Neuronal stem cell (in vitro differentiated cells): ENCODE results near the gene ZNF778.
"Not testable (repeated sequence)": the region's sequence is repeated elsewhere in the genome, so short reads cannot be mapped to it uniquely, and the experiment has no call there.

Source experiments
- DNase-seq: peaks from one replicate; pipeline ENCODE4 v3.0.0-alpha.2; 2013; ENCODE audit warnings: low spot score
- H2AFZ ChIP-seq: one replicate; pipeline ENCODE4 v1.6.1; 2013; ENCODE audit warnings: mild to moderate bottlenecking, low read length, inconsistent platforms
- H2AK5ac ChIP-seq: 2 replicates; pipeline ENCODE4 v1.6.1; 2013; ENCODE audit warnings: low read depth, mild to moderate bottlenecking, inconsistent platforms, low read length, moderate library complexity, mixed read lengths
- H2BK120ac ChIP-seq: 2 replicates; pipeline ENCODE4 v1.6.1; 2013; ENCODE audit warnings: low read depth, mild to moderate bottlenecking, inconsistent platforms, low read length, moderate library complexity, mixed read lengths
- H2BK12ac ChIP-seq: one replicate; pipeline ENCODE4 v1.6.1; 2013; ENCODE audit warnings: low read length, inconsistent platforms
- H2BK15ac ChIP-seq: 2 replicates; pipeline ENCODE4 v1.6.1; 2013; ENCODE audit warnings: mild to moderate bottlenecking, low read length, inconsistent platforms, mixed read lengths
- H2BK5ac ChIP-seq: one replicate; pipeline ENCODE4 v1.6.1; 2013; ENCODE audit warnings: inconsistent platforms, mild to moderate bottlenecking, low read length, moderate library complexity
- H3K14ac ChIP-seq: one replicate; pipeline ENCODE4 v1.6.1; 2013; ENCODE audit warnings: low read length, inconsistent platforms
- H3K18ac ChIP-seq: 2 replicates; pipeline ENCODE4 v1.6.1; 2013; ENCODE audit warnings: low read length, inconsistent platforms
- H3K23ac ChIP-seq: 2 replicates; pipeline ENCODE4 v1.6.1; 2013; ENCODE audit warnings: low read depth, mild to moderate bottlenecking, mixed read lengths, low read length, inconsistent platforms; ENCODE audit not compliant: poor library complexity
- H3K27ac ChIP-seq: replicated peaks from 3 replicates; pipeline ENCODE4 v1.5.1; 2013; ENCODE audit warnings: low read length, inconsistent platforms
- H3K27me3 ChIP-seq, 3 experiments: 2 replicates each; pipeline ENCODE4 v1.6.1; 2013; ENCODE audit warnings: low read length in 3 of 3, mild to moderate bottlenecking in 2 of 3, inconsistent platforms in 1 of 3, low read depth in 1 of 3, mixed read lengths in 1 of 3, moderate library complexity in 1 of 3; ENCODE audit not compliant: control insufficient read depth in 3 of 3, insufficient read depth in 3 of 3
- H3K36me3 ChIP-seq, 2 donors: replicated peaks in 1 of 2; 2 replicates each; pipeline ENCODE4 v1.6.1; 2013; ENCODE audit warnings: low read length in 2 of 2; ENCODE audit not compliant: control insufficient read depth in 2 of 2, insufficient read depth in 2 of 2
- H3K4ac ChIP-seq: 2 replicates; pipeline ENCODE4 v1.6.1; 2013; ENCODE audit warnings: inconsistent platforms, mild to moderate bottlenecking, low read length, moderate library complexity
- H3K4me1 ChIP-seq, 2 donors: 1 replicate in 1 of 2; 2 replicates in 1 of 2; pipeline ENCODE4 v1.6.1; 2013; ENCODE audit warnings: low read length in 2 of 2, low read depth in 1 of 2; ENCODE audit not compliant: control insufficient read depth in 2 of 2, insufficient read depth in 1 of 2
- H3K4me2 ChIP-seq: one replicate; pipeline ENCODE4 v1.6.1; 2013; ENCODE audit warnings: mild to moderate bottlenecking, low read length, inconsistent platforms; ENCODE audit not compliant: insufficient read depth, poor library complexity, severe bottlenecking
- H3K4me3 ChIP-seq, 2 donors: 2 replicates each; pipeline ENCODE4 v1.5.1; 2013; ENCODE audit warnings: low read length in 2 of 2, mild to moderate bottlenecking in 2 of 2, inconsistent platforms in 1 of 2, moderate library complexity in 1 of 2
- H3K79me1 ChIP-seq: one replicate; pipeline ENCODE4 v1.6.1; 2013; ENCODE audit warnings: low read depth, mild to moderate bottlenecking, inconsistent platforms, low read length, moderate library complexity
- H3K9ac ChIP-seq: one replicate; pipeline ENCODE4 v1.6.1; 2013; ENCODE audit warnings: mild to moderate bottlenecking, low read depth, low read length, inconsistent platforms; ENCODE audit not compliant: poor library complexity
- H3K9me3 ChIP-seq, 2 donors: replicated peaks in 1 of 2; 2 replicates each; pipeline versions ENCODE3 to v1.6.1; 2013; ENCODE audit warnings: low read length in 2 of 2, mild to moderate bottlenecking in 2 of 2, inconsistent platforms in 1 of 2, low read depth in 1 of 2, mixed read lengths in 1 of 2, moderate library complexity in 1 of 2; ENCODE audit not compliant: control insufficient read depth in 2 of 2, insufficient read depth in 1 of 2
- H4K8ac ChIP-seq: one replicate; pipeline ENCODE4 v1.6.1; 2013; ENCODE audit warnings: low read depth, mild to moderate bottlenecking, inconsistent platforms, low read length, moderate library complexity
- H4K91ac ChIP-seq: one replicate; pipeline ENCODE4 v1.6.1; 2013; ENCODE audit warnings: low read length, low read depth, mild to moderate bottlenecking, inconsistent platforms; ENCODE audit not compliant: poor library complexity
- WGBS, 2 donors: extraction: QIAGEN DNeasy Blood & Tissue Kit; methylation state at CpG; one replicate each; pipeline ENCODE4 v1.1.7; 2013; ENCODE audit warnings: missing lambda C conversion rate in 2 of 2, mixed read lengths in 1 of 2; ENCODE audit not compliant: insufficient read length in 2 of 2, insufficient replicate concordance in 1 of 2; ENCODE audit errors: extremely low coverage in 2 of 2; 5-methylcytosine and 5-hydroxymethylcytosine counted together

ZNF778 gene

GRCh38 chr16:89243664-89244063 is 26.2 kb downstream of the ZNF778 start:
- H2AK5ac ChIP-seq: no peak overlapping the region
- peaks cover 0 to 4% of the 10 kb centered on the region in 2 donors for H3K9me3 ChIP-seq
- H3K27ac ChIP-seq: no peak overlapping the region
- no peak overlapping the region for H2BK5ac ChIP-seq
- H4K91ac ChIP-seq: no peak overlapping the region
- no peak overlapping the region for H2BK15ac ChIP-seq
- no peak overlapping the region for H3K4me2 ChIP-seq
- H4K8ac ChIP-seq: no peak overlapping the region
- H3K18ac ChIP-seq: no peak overlapping the region
- peaks cover 0 to 3% (median 0%) of the 10 kb centered on the region in 3 experiments for H3K27me3 ChIP-seq
- H3K4me1 ChIP-seq: peaks cover 0 to 3% of the 10 kb centered on the region in 2 donors
- DNase-seq: no peak
- no peak overlapping the region for H2AFZ ChIP-seq
- H2BK12ac ChIP-seq: no peak overlapping the region
- peak overlapping the region in 1 of 2 donors; percentile 41 for H3K4me3 ChIP-seq
- H3K4ac ChIP-seq: no peak overlapping the region
- WGBS, 2 donors: no CpG with 5 or more reads among the region's 5 CpGs
- no peaks in the 10 kb centered on the region for H3K36me3 ChIP-seq
- H3K14ac ChIP-seq: no peak overlapping the region
- peak overlapping the region; percentile 39 for H3K23ac ChIP-seq
- no peak overlapping the region for H2BK120ac ChIP-seq
- peaks cover 3% of the 10 kb centered on the region for H3K79me1 ChIP-seq
- H3K9ac ChIP-seq: no peak overlapping the region

GRCh38 chr16:89244264-89244663 is 26.8 kb downstream of the ZNF778 start:
- not testable (repeated sequence) for H4K91ac ChIP-seq, H2BK12ac ChIP-seq, H2BK120ac ChIP-seq, H2BK5ac ChIP-seq, H3K18ac ChIP-seq, H3K79me1 ChIP-seq, H4K8ac ChIP-seq, H2BK15ac ChIP-seq, H2AFZ ChIP-seq, H3K4me2 ChIP-seq, H3K36me3 ChIP-seq, H3K27me3 ChIP-seq, H3K14ac ChIP-seq, H3K4me3 ChIP-seq, H3K23ac ChIP-seq, H3K4ac ChIP-seq, DNase-seq, H3K9ac ChIP-seq, H3K9me3 ChIP-seq, H3K4me1 ChIP-seq, H3K27ac ChIP-seq, H2AK5ac ChIP-seq
- WGBS, 2 donors: no CpG with 5 or more reads among the region's 13 CpGs

DNA sequence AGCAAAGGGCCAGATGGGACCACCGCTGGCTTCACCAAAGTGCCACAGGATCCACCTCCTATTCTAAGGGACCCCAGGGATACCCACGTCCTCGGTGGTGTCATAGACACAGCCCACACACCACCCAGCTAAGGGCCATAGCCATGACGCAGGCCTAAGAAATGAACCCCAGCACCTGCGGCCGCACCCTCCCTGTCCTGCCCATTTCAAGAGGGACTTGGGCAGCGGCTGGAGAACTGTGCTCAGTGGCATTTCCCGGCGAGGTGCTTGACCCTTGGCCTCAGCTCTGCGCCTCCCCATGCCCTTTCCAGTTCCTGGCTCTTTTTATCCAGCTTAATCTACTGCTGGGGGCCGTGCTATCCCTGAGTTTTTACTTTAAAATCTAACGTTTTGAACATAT is 27.3 kb downstream of the ZNF778 start:
- Histone ChIP-seq H3K4ac (no peak overlapping the region), H3K18ac (no peak overlapping the region), H3K23ac (no peak overlapping the region), H3K27me3 (peaks cover 0 to 3% (median 0%) of the 10 kb centered on the region in 3 experiments), H4K8ac (no peak overlapping the region), H3K79me1 (peaks cover 3% of the 10 kb centered on the region), H3K9ac (peak overlapping the region; percentile 70), H3K4me1 (peaks cover 0 to 3% of the 10 kb centered on the region in 2 donors), H3K4me2 (no peak overlapping the region), H4K91ac (no peak overlapping the region), H3K4me3 (peak overlapping the region in 1 of 2 donors; percentile 29), H2AFZ (no peak overlapping the region), H3K36me3 (no peaks in the 10 kb centered on the region), H3K27ac (no peak overlapping the region), H2BK12ac (no peak overlapping the region), H2BK15ac (no peak overlapping the region), H2AK5ac (no peak overlapping the region), H2BK120ac (no peak overlapping the region), H3K14ac (no peak overlapping the region), H3K9me3 (peaks cover under 1 to 4% of the 10 kb centered on the region in 2 donors), H2BK5ac (no peak overlapping the region)
- WGBS, 2 donors: no CpG with 5 or more reads among the region's 12 CpGs
- DNase-seq: no peak

- no peak overlapping the region for H2BK120ac ChIP-seq
- H2AK5ac ChIP-seq: no peak overlapping the region
- H3K9me3 ChIP-seq: peaks cover 2 to 6% of the 10 kb centered on the region in 2 donors
- no peak overlapping the region for H3K27ac ChIP-seq
- H3K14ac ChIP-seq: no peak overlapping the region
- H3K9ac ChIP-seq: no peak overlapping the region
- no CpG with 5 or more reads among the region's 13 CpGs for WGBS, 2 donors
- H3K4ac ChIP-seq: no peak overlapping the region
- peaks cover 0 to 3% (median 0%) of the 10 kb centered on the region in 3 experiments for H3K27me3 ChIP-seq
- no peak overlapping the region for H2BK12ac ChIP-seq
- H4K91ac ChIP-seq: no peak overlapping the region
- H2BK5ac ChIP-seq: no peak overlapping the region
- no peak overlapping the region for H3K23ac ChIP-seq
- peak overlapping the region in 1 of 2 donors; percentile 54 for H3K4me3 ChIP-seq
- H3K79me1 ChIP-seq: peaks cover 1% of the 10 kb centered on the region
- no peaks in the 10 kb centered on the region for H3K36me3 ChIP-seq
- peak overlapping the region; percentile 97 for H2AFZ ChIP-seq
- DNase-seq: no peak
- peak overlapping the region; percentile 93 for H3K4me2 ChIP-seq
- H3K4me1 ChIP-seq: peaks cover 0 to 3% of the 10 kb centered on the region in 2 donors
- no peak overlapping the region for H2BK15ac ChIP-seq
- H4K8ac ChIP-seq: no peak overlapping the region
- H3K18ac ChIP-seq: no peak overlapping the region
Measured at GRCh38 chr16:89246383-89246902, 28.9 kb downstream of the ZNF778 start.
